ENCODE measurements around the gene CCDC187.

DNA sequence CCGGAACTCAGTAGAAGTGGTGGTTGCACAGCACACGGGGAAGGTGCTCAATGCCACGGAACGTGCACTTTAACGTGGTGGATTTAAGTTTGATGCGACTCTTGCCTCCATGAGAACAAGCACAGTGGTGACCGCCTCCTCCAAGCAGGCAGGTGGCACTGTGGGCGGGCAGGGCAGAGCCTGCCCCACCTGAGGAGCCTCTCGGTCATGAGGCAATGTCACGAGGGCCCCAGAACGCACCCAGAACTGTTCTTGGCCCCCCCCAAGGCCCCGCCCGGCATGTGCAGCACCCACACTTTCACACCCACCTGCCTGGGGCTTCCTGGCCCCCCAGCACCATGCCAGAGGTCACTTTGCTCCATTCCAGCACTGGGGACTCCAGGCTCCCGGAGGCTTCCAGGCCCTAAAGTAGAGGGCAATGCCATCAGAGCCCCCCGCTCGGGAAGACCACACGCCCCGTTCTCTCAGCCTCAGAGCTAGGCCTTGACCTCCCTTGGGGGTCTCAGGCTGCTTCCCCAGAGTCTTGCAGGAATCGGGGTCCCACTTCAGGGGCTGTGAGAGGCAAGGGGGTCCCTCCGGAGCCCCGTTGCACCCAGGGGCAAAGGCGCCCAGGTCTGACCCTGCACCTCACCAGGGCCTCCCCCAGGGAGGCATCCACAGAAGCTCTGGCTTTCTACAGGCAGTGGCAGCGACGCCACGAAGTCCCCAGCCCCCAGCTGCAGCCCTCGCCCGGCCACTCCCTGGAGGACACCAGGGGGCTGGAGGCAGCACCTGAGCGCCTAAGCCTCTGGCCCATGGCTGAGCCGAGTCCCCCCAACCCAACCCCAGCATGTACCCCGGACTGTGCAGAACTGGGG lies 14.0 kb downstream of the CCDC187 start:
- TF ChIP-seq, protein P1, sequence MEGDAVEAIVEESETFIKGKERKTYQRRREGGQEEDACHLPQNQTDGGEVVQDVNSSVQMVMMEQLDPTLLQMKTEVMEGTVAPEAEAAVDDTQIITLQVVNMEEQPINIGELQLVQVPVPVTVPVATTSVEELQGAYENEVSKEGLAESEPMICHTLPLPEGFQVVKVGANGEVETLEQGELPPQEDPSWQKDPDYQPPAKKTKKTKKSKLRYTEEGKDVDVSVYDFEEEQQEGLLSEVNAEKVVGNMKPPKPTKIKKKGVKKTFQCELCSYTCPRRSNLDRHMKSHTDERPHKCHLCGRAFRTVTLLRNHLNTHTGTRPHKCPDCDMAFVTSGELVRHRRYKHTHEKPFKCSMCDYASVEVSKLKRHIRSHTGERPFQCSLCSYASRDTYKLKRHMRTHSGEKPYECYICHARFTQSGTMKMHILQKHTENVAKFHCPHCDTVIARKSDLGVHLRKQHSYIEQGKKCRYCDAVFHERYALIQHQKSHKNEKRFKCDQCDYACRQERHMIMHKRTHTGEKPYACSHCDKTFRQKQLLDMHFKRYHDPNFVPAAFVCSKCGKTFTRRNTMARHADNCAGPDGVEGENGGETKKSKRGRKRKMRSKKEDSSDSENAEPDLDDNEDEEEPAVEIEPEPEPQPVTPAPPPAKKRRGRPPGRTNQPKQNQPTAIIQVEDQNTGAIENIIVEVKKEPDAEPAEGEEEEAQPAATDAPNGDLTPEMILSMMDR (IDR thresholded peaks at IDR 0.05): no peak
- TF ChIP-seq POLR2A (IDR thresholded peaks at IDR 0.05): no peak
